CD14-positive monocyte (primary cell): Measurements from ENCODE around the gene TSPAN33. TPM values are rescaled to one million over a fixed set of nuclear protein-coding genes. Genes with fewer than 3 reads are reported as not detected.
"Not testable (repeated sequence)": the region's sequence is repeated elsewhere in the genome, so short reads cannot be mapped to it uniquely, and the experiment has no call there.

Source experiments
- DNase-seq, 3 donors: peaks; one replicate each; pipeline ENCODE4 v3.0.0-alpha.2; 2011 to 2022
- H2AFZ ChIP-seq: 2 replicates; pipeline ENCODE4 v1.6.0; 2012; ENCODE audit warnings: mild to moderate bottlenecking, low read depth, low read length, inconsistent platforms; ENCODE audit not compliant: insufficient read depth, poor library complexity, severe bottlenecking
- H3K27ac ChIP-seq, 2 donors: 1 replicate in 1 of 2; 2 replicates in 1 of 2; pipeline ENCODE4 v1.5.1; 2012 to 2013; ENCODE audit warnings: low read length in 2 of 2, control low read depth in 1 of 2, inconsistent platforms in 1 of 2, low read depth in 1 of 2, mild to moderate bottlenecking in 1 of 2
- H3K27me3 ChIP-seq, 2 donors: one replicate each; pipeline versions ENCODE4 v1.6.0 to v1.6.1; 2011 to 2013; ENCODE audit warnings: low read length in 2 of 2; ENCODE audit not compliant: control insufficient read depth in 2 of 2, insufficient read depth in 2 of 2
- H3K36me3 ChIP-seq, 2 donors: replicated peaks in 1 of 2; 1 replicate in 1 of 2; 2 replicates in 1 of 2; pipeline versions ENCODE4 v1.5.1 to v1.6.1; 2012 to 2013; ENCODE audit warnings: low read length in 2 of 2, control low read depth in 1 of 2, inconsistent platforms in 1 of 2, mild to moderate bottlenecking in 1 of 2; ENCODE audit not compliant: insufficient read depth in 2 of 2, control insufficient read depth in 1 of 2
- H3K4me1 ChIP-seq, 2 donors: 1 replicate in 1 of 2; 2 replicates in 1 of 2; pipeline versions ENCODE4 v1.5.1 to v1.6.1; 2012 to 2013; ENCODE audit warnings: low read length in 2 of 2, control low read depth in 1 of 2, inconsistent platforms in 1 of 2, mild to moderate bottlenecking in 1 of 2, moderate library complexity in 1 of 2; ENCODE audit not compliant: insufficient read depth in 2 of 2, control insufficient read depth in 1 of 2
- H3K4me2 ChIP-seq: replicated peaks from 2 replicates; pipeline ENCODE3; 2012; ENCODE audit warnings: low read length, moderate library complexity, mild to moderate bottlenecking; ENCODE audit not compliant: poor library complexity, severe bottlenecking; ENCODE audit errors: extremely low read depth
- H3K4me3 ChIP-seq, 3 experiments: fragments of 200-600 bp in 1 of 3; sonication (generic) in 1 of 3; replicated peaks in 1 of 3; 1 replicate in 2 of 3; 2 replicates in 1 of 3; pipeline ENCODE4 v1.5.1; 2011 to 2013; ENCODE audit warnings: low read length in 3 of 3, mild to moderate bottlenecking in 3 of 3, control low read depth in 2 of 3, low read depth in 2 of 3, inconsistent platforms in 1 of 3, moderate library complexity in 1 of 3
- H3K79me2 ChIP-seq: 2 replicates; pipeline ENCODE4 v1.6.0; 2012; ENCODE audit warnings: mild to moderate bottlenecking, control low read depth, inconsistent platforms, low read length, moderate library complexity; ENCODE audit not compliant: insufficient read depth
- H3K9ac ChIP-seq: 2 replicates; pipeline ENCODE4 v1.6.0; 2017; ENCODE audit warnings: low read length, mild to moderate bottlenecking; ENCODE audit not compliant: insufficient read depth, poor library complexity, severe bottlenecking
- H3K9me3 ChIP-seq, 2 donors: replicated peaks in 1 of 2; 1 replicate in 1 of 2; 2 replicates in 1 of 2; pipeline versions ENCODE4 v1.5.1 to v1.6.1; 2012 to 2013; ENCODE audit warnings: low read length in 2 of 2, control low read depth in 1 of 2; ENCODE audit not compliant: control insufficient read depth in 1 of 2, insufficient read depth in 1 of 2
- H4K20me1 ChIP-seq: 2 replicates; pipeline ENCODE4 v1.6.0; 2012; ENCODE audit warnings: mild to moderate bottlenecking, low read length, control low read depth, moderate library complexity; ENCODE audit not compliant: insufficient read depth
- H3K27ac Mint-ChIP-seq, 7 donors: one replicate each; pipeline ENCODE4 v1.8.0; 2020; ENCODE audit warnings: mild to moderate bottlenecking in 7 of 7, mixed read lengths in 7 of 7, moderate library complexity in 6 of 7, inconsistent platforms in 2 of 7
- H3K27me3 Mint-ChIP-seq, 3 donors: one replicate each; pipeline ENCODE4 v1.8.0; 2021 to 2022; ENCODE audit warnings: low read depth in 3 of 3, mild to moderate bottlenecking in 3 of 3, mixed read lengths in 3 of 3, moderate library complexity in 3 of 3, inconsistent platforms in 1 of 3
- H3K36me3 Mint-ChIP-seq, 2 donors: one replicate each; pipeline ENCODE4 v1.8.0; 2020; ENCODE audit warnings: mixed read lengths in 2 of 2, inconsistent platforms in 1 of 2, mild to moderate bottlenecking in 1 of 2
- H3K4me1 Mint-ChIP-seq: one replicate; pipeline ENCODE4 v1.8.0; 2020; ENCODE audit warnings: mild to moderate bottlenecking, mixed read lengths
- H3K4me3 Mint-ChIP-seq, 2 donors: one replicate each; pipeline ENCODE4 v1.8.0; 2020; ENCODE audit warnings: mild to moderate bottlenecking in 2 of 2, mixed read lengths in 2 of 2, moderate library complexity in 1 of 2
- H3K9me3 Mint-ChIP-seq, 7 donors: one replicate each; pipeline ENCODE4 v1.8.0; 2020 to 2022; ENCODE audit warnings: mixed read lengths in 7 of 7, mild to moderate bottlenecking in 6 of 7, moderate library complexity in 6 of 7, inconsistent platforms in 2 of 7
- CTCF ChIP-seq: fragments of 200-600 bp; IDR thresholded peaks from one replicate; pipeline ENCODE4 v1.8.0; 2022; ENCODE audit warnings: antibody characterized with exemption, mild to moderate bottlenecking
- WGBS: methylation state at CpG from one replicate; pipeline ENCODE4 v1.1.5; 2013; ENCODE audit warnings: missing lambda C conversion rate; ENCODE audit not compliant: insufficient coverage; 5-methylcytosine and 5-hydroxymethylcytosine counted together
- intact Hi-C, 2 donors: fragments of 100-400 bp; cut with micrococcal nuclease; formaldehyde crosslinking; loops; one replicate each; pipeline versions ENCODE4 v1.15.0 to v1.15.1; 2023
- polyA plus RNA-seq, 3 donors: library from polyadenylated mRNA; depleted of rRNA in 1 of 3; unstranded in 2 of 3; stranded (reverse) in 1 of 3; fragments of 300-500 nt in 2 of 3; fragments of >200 nt in 1 of 3; fragmentation: Illumina TruSeq in 2 of 3; gene quantifications; 1 replicate in 2 of 3; 2 replicates in 1 of 3; pipeline ENCODE4 v1.2.3, GENCODE V29; 2012 to 2021

The TSPAN33 gene
- polyA plus RNA-seq, 3 donors = 2.9 to 7.5 (median 4.4) TPM

GRCh38 chr7:129212596-129212995 lies 68.1 kb downstream of the TSPAN33 start:
- H3K79me2 ChIP-seq = no peaks in the 10 kb centered on the region
- intact Hi-C loops = loop anchor here (10.0 kb wide), 1 partner anchor 262 kb away; no protein-coding TSS in a partner anchor
- H3K27me3 Mint-ChIP-seq = peaks cover 3 to 17% (median 4%) of the 10 kb centered on the region in 3 donors

GRCh38 chr7:129213828-129214227 lies 69.3 kb downstream of the TSPAN33 start:
- Mint-ChIP-seq H3K4me3 (no peak overlapping the region), H3K27me3 (peaks cover 2 to 14% (median 5%) of the 10 kb centered on the region in 3 donors), H3K9me3 (peaks cover 2 to 13% (median 5%) of the 10 kb centered on the region in 7 donors), H3K27ac (peak overlapping the region in 1 of 7 donors; percentile 55), H3K36me3 (no peaks in the 10 kb centered on the region), H3K4me1 (peaks cover 12% of the 10 kb centered on the region)
- Histone ChIP-seq H3K4me2 (no peak overlapping the region), H3K9ac (no peak overlapping the region), H3K4me1 (peaks cover 3 to 5% of the 10 kb centered on the region in 2 donors), H4K20me1 (no peaks in the 10 kb centered on the region), H3K4me3 (no peak overlapping the region), H3K79me2 (no peaks in the 10 kb centered on the region), H3K27me3 (no peaks in the 10 kb centered on the region), H2AFZ (peak overlapping the region; percentile 46), H3K9me3 (no peaks in the 10 kb centered on the region), H3K27ac (no peak overlapping the region), H3K36me3 (no peaks in the 10 kb centered on the region)
- 67% methylated on average over 14 of the region's 15 CpGs for WGBS
- DNase-seq = no peak
- no peak for TF ChIP-seq CTCF
- intact Hi-C loops = loop anchor here (10.0 kb wide), 1 partner anchor 261 kb away; no protein-coding TSS in a partner anchor

More at GRCh38 chr7:129212596-129212995, 68.1 kb downstream of the TSPAN33 start:
- Histone ChIP-seq H2AFZ (no peak overlapping the region), H3K27me3 (no peaks in the 10 kb centered on the region), H3K4me2 (no peak overlapping the region), H3K9ac (no peak overlapping the region), H3K36me3 (no peaks in the 10 kb centered on the region), H3K27ac (no peak overlapping the region), H4K20me1 (no peaks in the 10 kb centered on the region), H3K4me3 (no peak overlapping the region), H3K9me3 (no peaks in the 10 kb centered on the region), H3K4me1 (no peaks in the 10 kb centered on the region)
- 90% methylated on average over 3 of the region's 4 CpGs for WGBS
- H3K27ac Mint-ChIP-seq = no peak overlapping the region
- H3K36me3 Mint-ChIP-seq = no peaks in the 10 kb centered on the region
- H3K4me1 Mint-ChIP-seq = peaks cover 9% of the 10 kb centered on the region
- H3K4me3 Mint-ChIP-seq = no peak overlapping the region
- no peak for DNase-seq
- TF ChIP-seq CTCF = no peak
- H3K9me3 Mint-ChIP-seq = peaks cover 2 to 13% (median 5%) of the 10 kb centered on the region in 7 donors

- peaks cover 2 to 12% (median 5%) of the 10 kb centered on the region in 3 donors for H3K27me3 Mint-ChIP-seq
Observed at GRCh38 chr7:129215691-129216090, 71.2 kb downstream of the TSPAN33 start.

More at GRCh38 chr7:129215691-129216090, 71.2 kb downstream of the TSPAN33 start:
- not testable (repeated sequence) for H3K27me3 ChIP-seq, H3K4me3 ChIP-seq, H3K9ac ChIP-seq, H3K9me3 ChIP-seq, H3K36me3 Mint-ChIP-seq, H4K20me1 ChIP-seq, DNase-seq, H3K4me3 Mint-ChIP-seq, H3K27ac ChIP-seq, H3K4me1 ChIP-seq, H3K79me2 ChIP-seq, H2AFZ ChIP-seq, H3K36me3 ChIP-seq, H3K4me2 ChIP-seq
- intact Hi-C loops = loop anchor here (10.0 kb wide), 1 partner anchor 259 kb away; no protein-coding TSS in a partner anchor
- WGBS = 98% methylated on average over 6 of the region's 15 CpGs
- peaks cover 2 to 13% (median 5%) of the 10 kb centered on the region in 7 donors for H3K9me3 Mint-ChIP-seq
- peaks cover 11% of the 10 kb centered on the region for H3K4me1 Mint-ChIP-seq
- H3K27ac Mint-ChIP-seq = peak overlapping the region in 1 of 7 donors; percentile 66
